Measurements from ENCODE around the gene SMCHD1.

- TF ChIP-seq CTCF (IDR thresholded peaks at IDR 0.05) = no peak
- no peak for TF ChIP-seq POLR2A (IDR thresholded peaks at IDR 0.05)
- no peak for TF ChIP-seq POLR2AphosphoS5 (IDR thresholded peaks at IDR 0.05)
Measured at GRCh38 chr18:2606335-2606734, 49.2 kb upstream of the SMCHD1 start.

All from breast epithelium (tissue), 3 donors.